HG03139 (cell line): ENCODE data around the gene CHST8.
"Not testable (repeated sequence)": the region's sequence is repeated elsewhere in the genome, so short reads cannot be mapped to it uniquely, and the experiment has no call there.

ENCODE experiments used
- ATAC-seq: cut with Tn5 transposase; IDR thresholded peaks from one replicate; pipeline ENCODE4 v1.9.1; 2021; ENCODE audit not compliant: unreplicated experiment

Gene CHST8

GRCh38 chr19:33618363-33618762, 3.4 kb upstream of the CHST8 start:
- ATAC-seq: not testable (repeated sequence)

- no peak for ATAC-seq
Observed at GRCh38 chr19:33618884-33619283, 2.9 kb upstream of the CHST8 start.

DNA sequence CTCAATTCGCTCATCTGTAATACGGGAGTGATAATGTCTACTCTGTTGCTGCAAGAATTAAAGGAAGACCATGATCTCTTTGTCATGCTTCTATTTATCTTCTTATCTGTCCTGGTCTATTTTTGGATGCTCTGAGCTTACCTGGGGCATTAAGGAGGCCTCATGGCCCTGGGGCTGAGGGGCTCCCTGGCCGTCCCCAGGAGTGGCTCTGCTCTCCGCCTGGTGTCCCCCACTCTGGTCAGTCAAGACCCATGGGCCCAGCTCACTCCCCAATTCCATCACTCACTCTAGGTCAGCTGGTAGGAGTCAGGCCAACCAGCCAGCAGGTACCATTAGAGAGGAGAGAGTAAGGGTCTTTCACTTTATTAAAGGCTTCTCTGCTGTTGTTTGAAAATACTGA, 1.1 kb upstream of the CHST8 start:
- ATAC-seq: no peak

DNA sequence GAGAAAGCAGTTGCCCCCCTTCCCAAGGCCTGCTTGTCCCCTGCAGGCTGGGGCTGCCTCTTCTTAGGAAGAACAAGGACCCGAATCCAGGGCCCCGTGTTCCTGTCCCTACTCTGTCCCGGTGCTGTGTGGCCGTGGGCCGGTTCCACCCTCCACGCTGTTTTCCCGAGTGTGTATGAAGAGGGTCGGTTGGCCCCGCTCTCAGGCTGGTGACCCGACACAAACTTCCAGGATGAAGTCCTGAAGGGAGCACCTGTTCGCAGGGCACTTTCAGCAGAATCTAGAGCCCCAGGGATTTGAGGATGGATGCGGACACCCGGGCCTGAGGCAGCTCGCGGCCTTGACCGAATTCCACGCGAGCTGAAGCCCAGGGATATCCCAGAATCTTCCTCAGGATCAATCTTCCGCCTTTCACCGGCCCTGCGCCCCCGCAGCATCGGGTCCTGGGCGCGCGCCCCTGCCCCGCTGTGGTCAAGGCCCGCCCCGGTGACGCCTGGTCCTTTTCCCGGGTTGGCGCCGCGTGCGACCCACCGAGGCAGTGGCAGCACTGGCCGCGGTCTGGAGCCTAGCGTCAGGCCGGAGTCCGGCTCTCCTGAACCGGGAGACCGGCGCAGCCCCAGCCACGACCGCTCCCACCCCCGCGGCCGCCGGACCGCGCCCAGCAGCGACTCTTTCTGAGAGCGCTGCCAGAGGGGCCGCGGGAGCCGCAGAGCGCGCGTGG, 528 bp upstream of the CHST8 start:
- no peak for ATAC-seq

DNA sequence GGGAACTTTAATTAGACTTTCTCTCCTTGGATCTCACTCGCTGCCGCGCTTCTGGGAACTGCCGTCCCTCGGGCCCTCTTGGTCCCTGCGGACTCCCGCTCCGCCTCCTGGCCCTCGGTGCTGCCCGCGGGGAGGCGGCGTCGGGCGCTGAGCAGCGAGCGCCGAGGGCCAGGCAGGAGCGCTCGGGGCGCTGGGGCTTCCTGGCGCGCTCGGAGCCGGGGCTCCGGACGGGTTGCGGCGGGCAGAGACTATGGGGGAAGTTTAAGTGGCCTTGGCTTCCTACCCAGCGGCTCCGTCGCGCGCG, 704 bp downstream of the CHST8 start:
- no peak for ATAC-seq

- no peak for ATAC-seq
Observed at GRCh38 chr19:33622809-33623511, 1.2 kb downstream of the CHST8 start.

DNA sequence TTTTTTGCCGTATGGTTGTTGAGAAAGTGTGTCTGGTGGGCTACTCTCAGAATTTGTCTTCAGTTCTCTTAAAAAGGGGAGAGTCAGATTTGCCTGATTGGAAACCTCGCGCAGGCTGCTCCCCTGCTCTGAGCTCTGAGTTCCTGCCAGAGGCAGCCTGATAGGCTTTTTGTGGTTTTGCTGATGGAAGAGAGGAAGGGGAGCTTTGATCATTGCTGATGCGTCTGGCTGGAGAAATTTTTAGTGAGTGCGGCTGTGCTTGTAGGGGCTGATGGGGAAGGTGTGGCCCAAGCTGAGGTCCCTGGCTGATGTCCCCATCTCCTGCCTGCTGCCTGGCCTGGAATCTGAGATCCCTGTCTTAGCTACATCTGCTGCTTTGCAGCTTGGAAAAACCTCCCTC, 2.8 kb downstream of the CHST8 start:
- no peak for ATAC-seq

GRCh38 chr19:33627526-33627925, 5.8 kb downstream of the CHST8 start:
- no peak for ATAC-seq

- no peak for ATAC-seq
Observed at GRCh38 chr19:33627962-33628839, 6.4 kb downstream of the CHST8 start.

DNA sequence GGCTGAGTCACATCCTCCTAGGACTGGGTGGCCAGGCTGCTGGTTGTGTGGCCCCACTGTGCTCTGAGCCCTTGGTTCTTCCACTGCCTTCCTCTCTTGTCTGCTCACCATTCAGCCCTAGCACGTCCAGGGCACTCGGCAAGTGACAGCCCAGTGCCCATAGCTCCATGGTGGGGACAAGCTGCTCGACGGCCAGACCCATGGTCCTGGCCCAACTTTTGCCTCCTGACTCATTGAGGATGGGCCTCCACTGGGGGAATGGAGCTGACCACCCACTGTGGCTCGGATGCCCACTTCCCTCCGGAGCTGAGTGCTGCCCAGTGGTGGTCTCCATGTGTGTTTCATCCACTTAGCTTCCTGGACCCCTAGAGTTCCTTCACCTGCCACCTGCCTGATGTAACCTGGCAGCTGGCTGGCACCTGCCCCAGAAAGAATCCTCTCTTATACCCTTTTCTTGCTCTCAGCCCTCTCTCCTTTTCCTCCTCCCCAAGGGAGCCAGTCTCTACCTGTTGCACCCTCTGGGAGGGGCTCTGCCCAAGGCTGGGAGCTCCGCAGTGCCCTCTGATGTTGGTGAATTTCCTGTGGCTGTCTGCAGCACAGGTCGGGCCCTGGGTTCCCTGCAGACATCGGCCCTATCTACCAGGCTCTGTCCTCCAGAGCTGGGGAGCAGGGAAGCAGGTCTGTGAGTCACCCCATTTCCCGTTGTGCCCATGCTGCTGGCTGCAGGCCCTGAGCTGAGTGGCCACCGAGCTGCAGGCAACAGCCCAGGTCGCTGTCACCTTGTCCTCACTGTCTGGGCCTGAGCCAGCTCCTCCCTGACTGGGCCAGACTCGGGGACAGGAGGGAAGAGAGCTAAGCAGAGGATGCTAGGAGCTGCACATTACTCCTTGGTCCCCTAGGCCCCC, 7.4 kb downstream of the CHST8 start:
- ATAC-seq: no peak

GRCh38 chr19:33629826-33630375, 8.1 kb downstream of the CHST8 start:
- ATAC-seq: no peak

DNA sequence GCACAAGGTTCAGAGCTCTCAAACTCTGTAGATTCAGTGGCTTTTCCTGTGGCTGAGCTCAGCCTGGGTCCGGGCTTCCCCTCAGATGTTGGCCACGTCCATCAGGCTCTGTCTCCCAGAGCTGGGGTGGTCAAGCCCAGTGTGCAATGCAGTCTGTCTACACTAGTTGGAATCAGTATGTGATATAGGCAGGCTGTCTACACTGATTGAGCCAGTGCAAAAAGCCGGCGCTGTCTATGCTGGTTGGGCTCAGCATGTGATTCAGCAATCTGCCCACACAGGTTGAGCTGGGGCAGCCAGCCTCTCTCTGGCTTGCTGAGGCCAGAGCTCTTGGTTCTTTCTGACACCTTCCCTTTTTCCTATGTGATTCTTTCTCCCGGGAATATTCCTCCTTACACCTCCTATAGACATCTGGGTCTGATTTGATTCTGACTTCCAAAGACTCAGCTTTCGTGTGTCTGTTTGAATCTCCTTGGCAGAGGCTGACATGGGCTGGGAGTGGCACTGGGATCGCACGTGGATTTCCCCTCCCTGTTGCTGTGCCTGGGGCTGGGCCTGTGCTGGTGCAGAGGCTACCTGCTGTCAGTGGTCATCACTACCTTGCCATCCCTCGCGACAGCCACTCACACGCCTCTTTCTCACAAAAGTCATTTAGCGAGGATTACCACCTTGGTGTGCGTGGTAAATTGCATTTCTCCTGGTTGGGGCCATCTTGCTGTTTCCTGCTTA, 9.3 kb downstream of the CHST8 start:
- ATAC-seq: no peak

GRCh38 chr19:33631609-33631973, 9.8 kb downstream of the CHST8 start:
- no peak for ATAC-seq

- no peak for ATAC-seq
Observed at GRCh38 chr19:33634361-33635091, 12.8 kb downstream of the CHST8 start.

GRCh38 chr19:33638167-33639034, 16.6 kb downstream of the CHST8 start:
- no peak for ATAC-seq

DNA sequence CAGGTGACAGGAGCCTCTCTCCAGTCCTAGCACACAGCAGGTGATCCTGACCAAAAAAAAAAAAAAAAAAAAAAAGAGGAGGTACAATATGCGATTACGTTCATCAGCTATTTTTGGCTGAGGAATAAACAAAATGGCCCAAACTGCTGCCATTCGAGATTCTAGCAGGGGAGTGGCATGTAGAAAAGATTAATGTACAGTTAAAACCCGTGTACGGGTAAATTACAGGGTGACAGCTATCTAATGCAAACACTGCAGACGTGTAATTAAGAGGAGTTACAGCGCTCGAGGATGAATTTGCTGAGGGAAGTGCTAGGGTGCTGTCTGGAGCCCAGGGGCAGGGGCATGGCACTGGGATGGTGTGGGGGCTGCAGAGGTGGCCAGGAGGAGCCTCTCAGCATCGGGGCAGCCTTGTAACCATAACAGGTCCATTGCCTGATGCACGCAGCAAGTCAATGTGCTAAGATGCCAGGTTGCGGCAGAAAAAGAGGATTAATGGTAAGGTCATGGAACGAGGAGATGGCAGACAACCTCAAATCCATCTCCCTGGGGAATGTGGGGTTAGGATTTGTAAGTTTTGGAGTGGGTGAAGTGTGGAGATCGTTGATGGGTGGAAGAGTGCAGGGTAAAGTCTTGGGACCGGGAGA, 17.4 kb downstream of the CHST8 start:
- ATAC-seq: no peak

GRCh38 chr19:33640773-33641172, 19.0 kb downstream of the CHST8 start:
- ATAC-seq: no peak

- no peak for ATAC-seq
Observed at GRCh38 chr19:33641261-33641660, 19.5 kb downstream of the CHST8 start.
